Endothelial cell (in vitro differentiated cells): ENCODE data around the gene LGALS7. TPM values are rescaled to one million over a fixed set of nuclear protein-coding genes. Genes with fewer than 3 reads are reported as not detected.

Experiments used
- DNase-seq: peaks from one replicate; pipeline ENCODE4 v3.0.0; 2021; ENCODE audit warnings: low spot score
- H3K27ac Mint-ChIP-seq: one replicate; pipeline ENCODE4 v1.8.0; 2021; ENCODE audit warnings: mixed read lengths, inconsistent platforms; ENCODE audit not compliant: unreplicated experiment
- H3K27me3 Mint-ChIP-seq: one replicate; pipeline ENCODE4 v1.8.0; 2021; ENCODE audit warnings: mild to moderate bottlenecking, moderate library complexity, mixed read lengths, inconsistent platforms; ENCODE audit not compliant: unreplicated experiment
- H3K36me3 Mint-ChIP-seq: one replicate; pipeline ENCODE4 v1.8.0; 2021; ENCODE audit warnings: mild to moderate bottlenecking, low read depth, mixed read lengths, inconsistent platforms; ENCODE audit not compliant: unreplicated experiment
- H3K4me1 Mint-ChIP-seq: one replicate; pipeline ENCODE4 v1.8.0; 2021; ENCODE audit warnings: mild to moderate bottlenecking, mixed read lengths, inconsistent platforms; ENCODE audit not compliant: unreplicated experiment
- H3K4me3 Mint-ChIP-seq: one replicate; pipeline ENCODE4 v1.8.0; 2021; ENCODE audit warnings: mild to moderate bottlenecking, mixed read lengths, inconsistent platforms; ENCODE audit not compliant: unreplicated experiment
- H3K9me3 Mint-ChIP-seq: one replicate; pipeline ENCODE4 v1.8.0; 2021; ENCODE audit warnings: mixed read lengths, inconsistent platforms; ENCODE audit not compliant: unreplicated experiment
- total RNA-seq: library from RNA; stranded (reverse); fragmentation: NEBNext Ultra II Directional; extraction: Animal tissue kit (Norgen Biotek cat#: 25700); gene quantifications from one replicate; pipeline ENCODE4 v1.2.1, GENCODE V29; 2021; ENCODE audit not compliant: unreplicated experiment
- TF ChIP-seq, protein P1 (sequence below): fragments of 200-600 bp; sonication (generic); IDR thresholded peaks from one replicate; pipeline ENCODE4 v1.5.0; 2021; ENCODE audit warnings: antibody characterized with exemption; ENCODE audit not compliant: unreplicated experiment

LGALS7 gene
- total RNA-seq, 1 donor from 2014 or later = 3.6 TPM

DNA sequence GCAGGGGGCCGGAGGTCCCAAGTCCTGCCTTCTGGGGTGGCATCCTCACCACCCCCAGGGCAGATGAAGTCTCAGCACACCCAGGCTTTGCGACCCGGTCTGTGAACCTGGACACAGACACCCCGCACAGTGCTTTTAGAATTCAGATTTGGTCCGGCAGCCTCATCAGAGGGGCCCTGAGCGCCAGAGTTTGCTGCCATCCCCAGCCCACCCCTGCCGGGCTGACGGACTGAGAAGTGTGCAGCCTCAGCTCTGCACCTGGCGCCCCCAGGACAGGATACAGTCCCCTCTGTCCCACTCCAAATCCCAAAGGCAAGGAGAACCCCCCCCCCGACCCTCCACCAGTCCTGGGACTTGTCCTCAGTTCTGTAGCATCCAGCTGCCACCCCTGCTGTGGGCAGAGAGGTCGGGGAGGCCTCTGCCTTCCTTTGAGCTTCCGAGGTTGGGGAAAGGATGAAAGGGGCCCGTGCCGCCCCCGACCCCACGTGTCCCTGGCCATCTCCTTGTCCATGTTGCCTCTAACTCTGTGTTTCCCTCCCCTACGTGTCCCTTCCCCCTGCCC lies 45.9 kb downstream of the LGALS7 start:
- Mint-ChIP-seq H3K27me3 (peaks cover 36% of the 10 kb centered on the region), H3K36me3 (peaks cover 36% of the 10 kb centered on the region), H3K4me1 (no peaks in the 10 kb centered on the region), H3K4me3 (no peak overlapping the region), H3K27ac (no peak overlapping the region), H3K9me3 (no peaks in the 10 kb centered on the region)
- TF ChIP-seq, protein P1, sequence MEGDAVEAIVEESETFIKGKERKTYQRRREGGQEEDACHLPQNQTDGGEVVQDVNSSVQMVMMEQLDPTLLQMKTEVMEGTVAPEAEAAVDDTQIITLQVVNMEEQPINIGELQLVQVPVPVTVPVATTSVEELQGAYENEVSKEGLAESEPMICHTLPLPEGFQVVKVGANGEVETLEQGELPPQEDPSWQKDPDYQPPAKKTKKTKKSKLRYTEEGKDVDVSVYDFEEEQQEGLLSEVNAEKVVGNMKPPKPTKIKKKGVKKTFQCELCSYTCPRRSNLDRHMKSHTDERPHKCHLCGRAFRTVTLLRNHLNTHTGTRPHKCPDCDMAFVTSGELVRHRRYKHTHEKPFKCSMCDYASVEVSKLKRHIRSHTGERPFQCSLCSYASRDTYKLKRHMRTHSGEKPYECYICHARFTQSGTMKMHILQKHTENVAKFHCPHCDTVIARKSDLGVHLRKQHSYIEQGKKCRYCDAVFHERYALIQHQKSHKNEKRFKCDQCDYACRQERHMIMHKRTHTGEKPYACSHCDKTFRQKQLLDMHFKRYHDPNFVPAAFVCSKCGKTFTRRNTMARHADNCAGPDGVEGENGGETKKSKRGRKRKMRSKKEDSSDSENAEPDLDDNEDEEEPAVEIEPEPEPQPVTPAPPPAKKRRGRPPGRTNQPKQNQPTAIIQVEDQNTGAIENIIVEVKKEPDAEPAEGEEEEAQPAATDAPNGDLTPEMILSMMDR = no peak
- DNase-seq = no peak

DNA sequence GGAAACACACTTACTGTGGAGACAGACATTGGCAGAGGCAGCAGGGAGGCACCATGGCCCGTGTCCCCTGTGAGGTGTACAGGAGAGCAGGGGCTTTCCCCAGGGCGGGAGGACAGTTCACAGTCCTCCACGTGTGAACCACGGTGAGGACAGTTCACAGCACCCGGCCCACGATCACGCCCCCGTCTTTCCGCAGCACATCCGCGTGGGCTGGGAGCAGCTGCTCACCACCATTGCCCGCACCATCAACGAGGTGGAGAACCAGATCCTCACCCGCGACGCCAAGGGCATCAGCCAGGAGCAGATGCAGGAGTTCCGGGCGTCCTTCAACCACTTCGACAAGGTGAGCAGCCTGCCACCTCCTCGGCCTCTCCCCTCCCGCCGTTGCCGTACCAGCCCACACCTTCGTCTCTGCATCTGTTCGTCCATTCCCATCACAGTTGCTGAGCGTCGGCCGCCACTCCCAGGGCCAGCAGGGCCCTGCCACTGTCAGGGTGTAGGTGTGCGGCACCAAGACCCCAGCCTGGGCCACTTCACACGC lies 46.5 kb downstream of the LGALS7 start:
- Mint-ChIP-seq H3K4me3 (no peak overlapping the region), H3K36me3 (peaks cover 31% of the 10 kb centered on the region), H3K27me3 (peaks cover 33% of the 10 kb centered on the region), H3K27ac (no peak overlapping the region), H3K9me3 (no peaks in the 10 kb centered on the region), H3K4me1 (no peaks in the 10 kb centered on the region)
- TF ChIP-seq, protein P1 = no peak
- no peak for DNase-seq

GRCh38 chr19:38726284-38726673 lies 47.0 kb downstream of the LGALS7 start:
- peaks cover 26% of the 10 kb centered on the region for H3K36me3 Mint-ChIP-seq
- no peak for DNase-seq

GRCh38 chr19:38725469-38726283 lies 47.6 kb downstream of the LGALS7 start:
- Mint-ChIP-seq H3K4me3 (no peak overlapping the region), H3K4me1 (no peaks in the 10 kb centered on the region), H3K36me3 (peaks cover 25% of the 10 kb centered on the region), H3K27me3 (peaks cover 30% of the 10 kb centered on the region), H3K27ac (no peak overlapping the region), H3K9me3 (no peaks in the 10 kb centered on the region)
- TF ChIP-seq, protein P1 = no peak
- no peak for DNase-seq

More at GRCh38 chr19:38726284-38726673, 47.0 kb downstream of the LGALS7 start:
- Mint-ChIP-seq H3K4me1 (no peaks in the 10 kb centered on the region), H3K9me3 (no peaks in the 10 kb centered on the region), H3K27ac (peak overlapping the region; percentile 48), H3K27me3 (peaks cover 29% of the 10 kb centered on the region), H3K4me3 (no peak overlapping the region)
- TF ChIP-seq, protein P1 = no peak
